ENCODE measurements around the gene RAB11A.
A peak's percentile ranks its signal among the peaks of the same experiment; 100 is the strongest.

RAB11A gene

DNA sequence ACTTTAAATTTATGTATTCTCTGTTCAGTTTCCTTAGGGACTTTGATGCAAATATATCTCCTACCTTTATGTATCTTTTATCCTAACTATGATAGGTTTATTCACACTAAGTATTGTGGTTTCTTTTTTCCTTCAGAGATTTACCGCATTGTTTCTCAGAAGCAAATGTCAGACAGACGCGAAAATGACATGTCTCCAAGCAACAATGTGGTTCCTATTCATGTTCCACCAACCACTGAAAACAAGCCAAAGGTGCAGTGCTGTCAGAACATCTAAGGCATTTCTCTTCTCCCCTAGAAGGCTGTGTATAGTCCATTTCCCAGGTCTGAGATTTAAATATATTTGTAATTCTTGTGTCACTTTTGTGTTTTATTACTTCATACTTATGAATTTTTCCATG is 18.3 kb downstream of the RAB11A start:
- no peak for DNase-seq (ENCODE audit: low read depth)

DNA sequence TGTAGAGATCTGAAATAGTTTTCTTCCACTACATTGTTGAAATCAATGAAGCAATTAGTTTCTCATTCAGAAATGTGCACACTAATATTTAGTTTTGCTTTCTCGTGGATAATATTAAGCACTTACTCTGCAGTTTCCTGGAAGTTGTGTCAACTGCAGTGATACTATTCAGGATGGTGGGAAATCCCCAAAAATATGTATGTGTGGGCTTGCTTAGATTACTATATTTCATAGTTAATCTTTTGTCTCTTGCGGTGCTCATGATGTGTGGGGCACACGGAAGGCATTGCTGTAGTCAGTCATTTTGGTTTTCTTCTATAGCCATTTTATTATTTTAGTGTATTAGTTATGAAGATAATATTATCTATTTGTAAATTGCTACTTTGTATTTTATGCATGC is 19.7 kb downstream of the RAB11A start:
- DNase-seq (ENCODE audit: low read depth), result no peak

DNA sequence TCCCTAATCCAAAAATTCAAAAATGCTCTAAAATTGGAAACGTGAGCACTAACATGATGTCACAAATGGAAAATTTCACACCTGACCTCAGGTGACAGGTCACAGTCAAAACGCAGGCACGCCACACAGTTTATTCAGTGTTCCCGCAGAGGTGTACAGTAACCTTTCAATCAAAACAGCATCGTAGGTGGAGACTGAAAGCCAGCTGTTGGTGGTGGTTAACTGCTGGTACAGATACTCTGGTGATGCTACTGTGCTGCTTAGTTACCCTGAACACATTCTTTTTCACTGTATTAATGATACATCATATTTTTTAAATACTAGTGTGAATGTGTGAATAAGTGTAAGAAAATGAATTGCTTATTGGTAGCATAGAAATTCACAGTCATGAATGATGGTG is 23.8 kb downstream of the RAB11A start:
- no peak for DNase-seq (ENCODE audit: low read depth)

DNA sequence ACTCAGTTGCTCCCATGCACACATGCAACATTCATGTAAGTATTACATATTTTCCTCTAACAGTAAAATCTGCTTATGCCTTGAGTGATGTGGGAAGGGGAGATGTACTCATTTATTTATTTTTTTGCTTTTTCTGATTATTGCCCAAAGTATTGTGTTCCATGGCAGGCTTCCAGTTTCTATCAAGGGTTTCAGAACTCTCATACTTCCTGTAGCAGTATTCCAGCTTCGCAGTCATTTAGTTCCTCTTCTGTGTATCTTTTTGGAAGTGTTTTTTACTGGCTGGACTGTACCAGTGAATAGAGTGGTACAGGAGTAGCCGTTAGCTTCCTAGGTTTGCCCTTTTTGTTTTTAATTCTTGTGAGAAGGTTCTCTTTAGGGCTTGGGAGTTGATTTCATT is 26.9 kb downstream of the RAB11A start:
- DNase-seq (ENCODE audit: low read depth), result no peak

DNA sequence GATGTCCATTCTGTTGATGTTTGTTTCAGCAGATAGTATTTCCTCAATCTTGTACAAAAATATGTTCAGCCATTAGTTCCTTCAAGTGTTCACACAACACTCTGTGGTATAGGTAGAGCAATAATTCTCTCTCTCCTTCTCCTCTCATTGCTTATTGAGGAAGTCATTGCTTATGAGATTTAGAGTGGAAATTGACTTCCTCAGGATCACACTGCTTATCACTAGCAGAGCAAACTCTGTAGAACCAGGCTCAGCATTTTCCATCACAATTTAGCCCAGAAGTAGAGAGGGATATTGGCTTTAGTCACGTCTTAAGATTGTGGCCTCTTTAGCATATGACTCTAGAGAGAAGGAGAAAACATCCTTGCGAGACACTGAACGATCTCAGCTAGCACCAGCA is 31.2 kb downstream of the RAB11A start:
- no peak for DNase-seq (ENCODE audit: low read depth)

DNA sequence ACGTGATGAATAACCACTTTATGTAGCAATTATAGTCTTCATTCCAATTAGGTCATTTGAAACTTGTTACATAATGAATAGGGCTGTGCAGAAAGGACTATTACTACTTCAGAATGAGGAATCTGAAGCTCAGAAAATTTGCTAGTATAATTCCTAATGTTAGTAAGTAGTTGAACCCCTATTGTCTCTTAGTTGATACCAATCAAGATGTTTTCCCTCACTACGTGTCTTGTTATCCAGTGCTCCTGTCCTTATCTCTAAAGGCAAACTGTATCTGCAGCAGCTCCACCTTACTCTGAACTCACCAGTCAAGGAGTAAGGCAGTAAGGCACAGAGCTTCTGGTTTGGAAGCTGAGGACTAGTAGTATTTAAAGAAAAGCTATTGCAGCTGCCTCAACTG is 32.0 kb downstream of the RAB11A start:
- DNase-seq (ENCODE audit: low read depth), result no peak

DNA sequence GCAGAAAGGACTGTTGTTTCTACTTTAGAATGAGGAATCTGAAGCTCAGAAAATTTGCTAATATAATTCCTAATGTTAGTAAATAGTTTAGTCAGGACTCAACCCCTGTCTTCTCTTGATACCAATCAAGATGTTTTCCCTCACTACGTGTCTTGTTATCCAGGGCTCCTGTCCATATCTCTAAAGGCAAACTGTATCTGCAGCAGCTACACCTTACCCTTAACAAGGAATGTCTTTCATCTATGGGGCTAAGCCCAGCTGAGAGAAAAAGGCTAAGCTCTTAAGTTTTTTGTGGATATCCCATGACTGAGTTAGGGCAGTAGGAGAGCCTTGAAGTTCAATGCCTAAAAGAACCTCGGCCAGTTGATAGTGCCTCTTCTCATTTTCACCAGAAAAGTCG is 32.5 kb downstream of the RAB11A start:
- no peak for DNase-seq (ENCODE audit: low read depth)

DNA sequence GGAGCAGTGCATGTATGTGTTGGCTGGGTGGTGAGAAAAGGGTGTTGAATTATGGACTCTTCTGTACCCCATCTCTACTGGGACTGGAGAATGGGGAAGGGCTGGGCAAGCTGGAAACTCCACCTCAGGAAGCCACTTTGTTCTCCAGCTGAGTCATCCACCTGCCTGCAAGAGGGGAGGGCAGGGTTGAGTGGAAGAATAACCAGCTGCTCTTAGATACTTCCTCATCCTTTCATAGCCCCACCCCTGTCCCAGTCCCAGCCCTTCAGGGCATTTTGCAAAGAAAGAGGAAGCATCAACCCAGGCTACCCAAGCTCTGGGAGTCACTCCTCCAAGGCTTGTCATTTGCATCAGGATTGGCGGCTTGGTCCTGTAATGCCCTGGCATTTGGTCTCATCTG is 33.1 kb downstream of the RAB11A start:
- DNase-seq (ENCODE audit: low read depth), result no peak

DNA sequence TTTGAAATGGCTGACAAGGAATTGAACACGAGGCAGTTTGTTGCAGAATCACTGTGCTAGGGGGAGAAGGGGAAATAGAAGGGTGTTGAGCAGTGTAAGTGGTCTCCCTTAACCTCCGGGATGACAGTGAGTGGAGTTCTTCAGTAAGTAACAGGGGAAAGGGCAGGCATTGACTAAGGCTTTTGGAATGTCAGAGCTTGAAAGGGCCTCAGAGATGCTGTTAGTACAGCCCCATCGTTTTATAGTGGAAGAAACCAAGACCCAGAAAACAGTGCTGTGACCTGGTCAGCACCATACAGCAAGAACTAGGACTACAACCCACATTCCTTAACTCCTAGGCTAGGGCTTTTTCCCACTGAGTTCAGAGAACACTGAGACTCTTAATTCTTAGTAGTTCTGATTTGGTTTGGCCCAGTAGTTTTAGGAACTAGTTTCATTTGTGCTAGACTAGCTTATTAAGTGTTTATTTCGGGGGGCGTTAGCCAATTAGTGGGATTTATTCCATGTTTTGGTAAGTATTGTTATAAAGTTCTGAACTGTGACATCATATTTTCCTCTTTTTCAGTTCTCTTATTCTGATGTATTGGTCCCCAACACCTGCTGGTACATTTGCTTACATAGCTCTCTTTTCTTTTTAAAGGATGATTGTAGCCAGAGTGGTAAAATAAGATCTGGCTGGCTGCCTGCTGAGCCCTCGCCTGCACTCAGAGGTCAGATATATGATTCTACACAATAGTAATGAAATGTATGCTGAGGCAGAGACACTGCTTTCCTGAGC is 34.2 kb downstream of the RAB11A start:
- no peak for DNase-seq (ENCODE audit: low read depth)

DNA sequence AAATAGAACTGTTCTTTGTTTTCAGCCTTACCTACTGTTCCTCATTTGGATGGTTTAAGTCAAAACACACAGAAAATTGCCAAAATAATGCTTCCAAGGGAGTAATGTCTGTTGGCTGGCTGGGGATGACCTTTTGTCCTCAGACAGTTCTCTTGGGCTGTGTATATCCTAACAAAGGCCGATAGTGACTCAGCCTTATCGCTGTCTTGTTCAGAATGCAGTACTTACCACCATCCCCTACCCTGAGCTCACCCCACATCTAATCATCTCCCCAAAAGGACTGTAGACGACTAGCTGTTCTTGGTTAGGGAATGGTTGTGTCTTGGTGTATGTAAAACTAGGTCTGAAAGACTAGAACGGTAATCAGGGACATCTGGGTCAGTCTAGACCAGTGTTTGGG is 35.0 kb downstream of the RAB11A start:
- DNase-seq (ENCODE audit: low read depth), result no peak

DNA sequence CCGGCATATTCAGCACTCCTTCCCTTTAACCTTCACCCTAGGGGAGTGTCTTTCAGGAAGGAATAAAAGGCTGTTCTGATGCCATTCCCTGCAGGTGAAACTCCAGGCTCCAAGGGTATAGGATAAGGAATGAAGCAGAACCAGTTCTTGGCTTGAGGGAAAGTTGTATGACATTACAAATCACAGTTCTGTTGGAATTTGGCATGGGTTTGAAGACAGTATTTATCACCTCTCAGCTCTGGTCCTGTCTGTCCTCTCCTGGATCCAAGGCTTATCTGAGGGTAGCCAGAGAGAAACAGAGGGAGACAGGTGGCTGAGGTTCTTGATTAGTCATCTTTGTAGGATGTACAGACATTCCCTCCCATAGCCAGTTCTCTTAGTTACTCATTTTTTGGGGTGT is 37.1 kb downstream of the RAB11A start:
- DNase-seq (ENCODE audit: low read depth), result no peak

DNA sequence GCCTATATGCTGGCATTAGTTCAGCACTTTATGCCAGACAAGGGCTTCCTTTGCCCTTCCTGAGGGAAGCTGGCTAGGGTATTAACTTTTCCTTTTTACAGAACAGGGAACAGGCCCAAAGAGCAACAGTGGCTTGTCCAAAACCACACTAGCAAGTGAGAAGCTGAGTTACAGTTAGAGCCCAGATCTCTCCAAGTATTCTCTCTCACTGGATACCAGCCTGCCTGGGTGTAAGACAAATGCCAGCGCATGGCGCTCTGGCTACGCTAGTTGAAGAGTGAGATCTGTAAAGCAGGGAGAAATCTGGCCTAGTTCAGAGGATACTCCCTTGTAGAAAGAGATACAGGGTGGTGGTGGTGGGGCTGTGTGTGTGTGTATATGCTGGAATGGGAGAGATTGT is 38.4 kb downstream of the RAB11A start:
- DNase-seq (ENCODE audit: low read depth), result no peak

DNA sequence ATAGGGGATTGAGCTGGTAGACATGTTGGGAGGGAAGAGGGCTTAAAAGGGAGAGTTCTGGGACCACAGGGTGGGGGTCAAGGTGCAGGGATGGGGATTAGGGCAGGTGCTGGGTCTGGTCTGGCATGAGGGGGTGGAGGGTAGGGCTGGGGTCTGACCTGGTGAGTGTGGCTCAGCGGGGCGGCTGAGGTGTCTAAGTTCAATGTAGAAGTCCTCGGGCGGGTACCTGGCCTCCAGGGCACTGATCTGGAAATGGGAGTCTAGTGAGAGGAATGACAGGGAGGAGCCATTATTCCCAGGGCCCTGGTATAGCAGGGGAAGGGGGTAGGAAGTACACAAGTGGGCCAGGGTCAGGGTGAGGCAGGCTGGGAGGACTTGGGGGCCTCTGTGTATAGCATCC is 39.6 kb downstream of the RAB11A start:
- no peak for DNase-seq (ENCODE audit: low read depth)

DNA sequence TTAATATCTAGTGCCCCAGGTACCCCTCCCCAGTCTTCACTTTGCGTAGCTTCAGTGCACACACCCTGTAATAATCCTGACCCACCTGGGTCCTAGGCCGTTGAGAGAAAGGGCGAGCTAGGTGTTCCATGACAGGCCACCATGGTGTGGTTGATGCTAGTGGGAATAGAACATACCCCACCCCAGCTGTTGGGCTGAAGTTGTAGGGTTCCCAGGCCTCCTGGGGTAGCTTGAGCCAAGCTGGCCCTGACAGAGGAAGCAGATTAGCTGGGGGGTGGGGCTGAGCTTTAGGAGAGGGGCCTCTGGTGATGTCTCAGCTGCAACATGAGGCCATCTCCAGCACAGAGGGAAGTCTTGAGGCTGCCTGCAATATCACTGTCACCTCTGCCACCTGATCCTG is 40.5 kb downstream of the RAB11A start:
- no peak for DNase-seq (ENCODE audit: low read depth)

DNA sequence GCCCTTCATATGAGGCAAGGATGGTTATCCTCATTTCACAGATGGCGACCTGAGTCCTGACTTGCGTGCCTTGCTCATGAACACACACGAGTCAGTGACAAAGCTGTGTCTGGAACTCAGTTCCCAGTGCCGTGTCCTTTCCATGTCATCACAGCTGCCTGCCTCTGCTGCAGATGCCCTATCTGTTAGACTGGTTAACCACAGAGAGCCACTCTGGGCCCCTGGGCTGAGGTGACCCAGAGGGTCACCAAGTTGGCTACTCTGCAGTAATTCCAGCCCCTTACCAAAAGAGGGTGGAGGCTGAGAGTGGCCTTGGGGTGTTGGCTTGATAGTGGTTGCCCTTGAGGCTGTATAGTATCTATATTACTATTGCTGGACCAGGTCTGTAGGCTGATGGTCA is 41.0 kb downstream of the RAB11A start:
- DNase-seq (ENCODE audit: low read depth), result no peak

DNA sequence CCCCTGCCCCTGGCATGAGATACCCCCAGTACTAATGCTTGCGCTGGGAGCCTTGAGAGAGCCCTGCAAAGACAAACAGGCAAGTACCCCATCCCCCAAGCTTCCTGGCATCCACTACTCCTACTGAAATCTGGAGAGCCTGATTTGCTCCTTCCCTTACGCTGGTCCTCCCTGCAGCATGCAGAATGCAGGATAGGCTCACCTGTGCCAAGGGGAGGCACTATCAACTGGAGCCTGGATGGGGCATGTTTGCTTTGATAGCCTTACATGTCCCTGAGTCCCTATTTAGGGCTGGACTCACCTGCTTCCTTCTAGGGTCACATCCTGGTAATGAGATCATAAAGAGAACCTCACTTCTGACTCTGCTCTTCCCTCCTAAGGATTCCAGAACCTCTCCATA is 42.9 kb downstream of the RAB11A start:
- DNase-seq (ENCODE audit: low read depth), result no peak

DNA sequence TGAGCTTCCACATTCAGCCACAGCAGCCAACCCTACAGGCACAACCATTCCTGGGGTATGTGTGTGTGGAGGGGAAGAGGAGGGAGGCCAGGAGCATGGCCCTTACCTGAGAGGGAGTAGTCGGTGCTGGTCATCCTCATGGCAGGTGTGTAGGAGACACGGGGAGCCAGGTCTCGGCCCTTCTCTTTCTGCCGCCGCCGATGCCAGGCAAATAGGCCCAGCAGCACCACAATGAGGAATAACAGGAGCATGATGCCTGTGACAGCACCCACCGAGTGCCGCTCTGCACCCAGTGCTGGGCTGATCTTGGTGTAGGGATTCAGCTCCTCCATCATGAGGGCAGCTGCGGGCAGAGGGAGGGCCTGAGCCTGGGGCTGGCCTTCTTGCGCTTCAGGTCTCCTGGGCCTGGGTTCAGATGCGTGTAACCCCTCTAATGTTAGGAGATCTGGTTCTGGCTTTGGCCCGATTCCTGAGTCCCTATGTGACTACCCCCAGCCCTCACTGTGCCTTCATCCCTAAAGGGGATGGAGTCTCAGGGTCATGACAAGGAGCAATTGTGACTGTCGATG is 44.4 kb downstream of the RAB11A start:
- DNase-seq (ENCODE audit: low read depth), result no peak

DNA sequence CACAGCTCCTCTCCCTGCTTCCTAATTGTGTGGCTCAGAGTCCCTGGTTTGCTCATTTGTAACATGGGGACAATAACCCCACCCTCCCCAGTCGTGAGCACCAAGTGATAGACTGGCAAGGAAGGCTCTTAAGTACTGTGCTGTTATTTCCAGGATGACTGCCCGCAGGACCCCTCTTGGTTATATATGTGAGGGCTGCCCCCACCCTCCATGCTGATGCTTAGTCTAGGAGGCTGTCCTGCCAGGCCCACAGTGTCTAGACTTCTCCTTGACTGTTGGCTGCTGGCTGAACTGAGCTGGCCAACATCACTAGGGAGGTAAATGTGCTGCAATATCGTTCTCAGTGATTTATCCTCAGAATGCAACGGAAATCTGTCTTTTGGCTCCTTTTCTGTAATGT is 45.1 kb downstream of the RAB11A start:
- DNase-seq (ENCODE audit: low read depth), result no peak

DNA sequence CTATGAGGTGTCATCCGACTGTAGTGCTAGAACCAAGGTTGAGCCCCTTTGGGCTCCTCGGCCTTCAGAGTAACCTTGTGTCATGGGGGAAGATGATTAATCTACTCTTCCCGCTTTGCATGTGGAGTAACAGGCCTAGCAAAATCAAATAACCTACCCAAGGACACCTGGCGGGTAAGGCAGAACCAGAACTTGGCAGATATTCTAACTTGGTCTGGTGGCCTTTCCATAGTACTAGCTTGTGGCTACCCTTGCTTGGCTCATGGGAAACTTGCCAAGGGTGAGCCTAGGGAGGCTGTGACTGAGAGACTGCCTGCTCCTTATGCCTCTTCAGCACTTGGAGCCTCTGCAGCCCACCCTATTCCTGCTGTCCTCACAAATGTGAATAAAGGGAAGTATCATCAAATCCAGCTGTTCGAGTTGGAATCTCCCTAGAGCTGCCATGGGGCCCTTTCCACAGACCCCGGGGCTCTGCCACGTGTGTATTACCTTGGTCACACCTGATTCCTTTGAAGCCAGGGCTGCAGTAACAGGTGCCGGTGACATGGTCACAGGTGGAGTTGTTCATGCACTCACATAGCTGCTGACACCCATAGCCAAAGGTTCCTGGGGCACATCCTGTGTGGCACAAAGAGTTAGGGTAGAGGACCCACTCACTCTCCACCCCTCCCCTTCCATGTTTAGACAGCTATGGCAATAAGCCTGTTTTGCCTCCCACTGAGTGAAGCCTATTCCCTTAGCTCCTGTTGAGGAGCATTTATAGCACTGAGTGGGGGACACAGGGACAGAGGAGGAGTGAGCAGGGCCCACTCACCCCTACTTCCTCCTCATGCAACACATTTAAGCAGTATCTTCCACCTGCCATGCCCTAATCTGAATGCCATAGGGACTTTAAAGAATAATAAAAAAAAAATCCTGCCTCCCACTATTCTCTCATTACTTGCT is 46.0 kb downstream of the RAB11A start:
- no peak for DNase-seq (ENCODE audit: low read depth)

DNA sequence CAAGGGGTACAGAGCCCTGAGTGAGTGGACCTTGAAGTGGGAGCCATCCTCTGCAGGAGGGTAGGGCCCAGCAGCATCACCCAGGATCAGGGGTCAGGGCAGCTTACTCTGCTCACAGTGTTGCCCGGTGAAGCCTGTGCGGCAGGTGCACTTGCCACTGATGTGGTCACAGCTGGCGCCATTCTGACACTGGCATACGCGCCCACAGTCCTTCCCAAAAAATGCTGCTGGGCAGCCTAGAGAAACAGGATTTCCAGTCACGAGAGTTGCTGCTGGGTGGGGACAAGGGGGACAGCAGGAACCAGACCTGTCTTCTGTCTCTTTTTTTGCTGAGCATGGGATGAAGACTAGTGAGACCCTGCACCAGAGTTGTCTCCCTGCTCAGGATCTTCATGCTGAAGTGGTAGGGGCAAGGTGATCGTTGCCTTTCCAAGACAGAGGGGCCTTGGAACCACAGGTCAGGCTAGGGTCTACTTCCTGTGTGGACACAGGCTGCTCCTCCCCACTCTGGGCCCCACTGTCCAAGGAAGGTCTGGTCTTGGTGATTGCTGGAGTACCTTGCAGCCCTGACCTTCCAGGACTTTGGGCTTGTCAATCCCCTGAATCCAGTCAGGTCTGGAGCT is 46.9 kb downstream of the RAB11A start:
- no peak for DNase-seq (ENCODE audit: low read depth)

DNA sequence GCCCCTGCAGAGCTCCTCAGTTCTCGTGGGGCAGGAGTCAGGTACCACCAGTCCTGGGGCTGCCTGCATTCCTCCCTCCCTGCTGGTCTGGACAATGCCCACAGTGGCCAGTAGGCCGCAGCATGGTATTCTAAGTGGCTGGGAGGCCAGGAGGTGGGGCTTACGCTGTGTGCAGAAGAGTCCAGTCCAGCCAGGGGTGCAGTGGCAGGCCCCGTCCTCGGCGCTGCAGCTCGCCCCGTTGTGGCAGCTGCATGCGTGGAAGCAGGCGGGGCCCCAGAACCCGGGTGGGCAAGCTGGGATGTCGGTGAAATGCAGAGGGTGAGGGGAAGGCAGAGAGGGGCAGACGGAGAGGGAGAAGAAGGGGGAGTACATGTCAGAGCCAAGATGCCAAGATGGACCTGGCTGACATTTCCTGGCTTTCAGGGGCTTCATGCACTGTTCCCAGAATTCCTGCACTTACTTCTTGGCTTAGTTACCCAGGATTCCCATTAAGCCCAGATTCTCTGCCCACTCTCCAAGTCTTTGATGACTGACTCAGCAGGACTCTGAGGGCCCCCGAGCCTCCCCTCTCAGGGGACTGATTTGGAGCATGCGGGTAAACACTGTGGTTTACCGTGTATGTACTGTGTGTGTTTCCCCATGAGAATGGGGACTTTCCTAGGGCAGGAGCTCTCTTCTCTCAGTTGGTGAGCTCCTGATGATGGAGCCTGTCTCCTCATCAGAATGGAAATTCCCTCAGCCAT is 47.5 kb downstream of the RAB11A start:
- DNase-seq (ENCODE audit: low read depth), result peak; percentile 17

DNA sequence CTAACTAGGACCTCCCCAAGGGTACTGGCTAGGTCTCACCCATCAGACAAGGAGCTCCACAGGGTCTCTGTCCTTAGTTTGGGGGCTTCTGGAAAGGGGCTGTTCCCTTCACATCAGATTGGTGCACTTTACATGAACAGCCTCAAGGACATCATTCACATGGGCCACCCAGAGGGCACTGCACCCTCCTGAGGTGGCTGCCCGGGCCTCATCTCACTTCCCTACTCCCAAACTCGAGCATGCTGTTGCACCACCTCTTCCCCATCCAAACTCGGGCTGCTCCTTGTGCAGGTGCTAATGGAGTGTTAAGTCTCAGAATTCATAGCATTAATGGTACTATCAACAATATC is 48.1 kb downstream of the RAB11A start:
- DNase-seq (ENCODE audit: low read depth), result no peak

All from activated T-helper 9 cell treated with anti-CD3 and anti-CD28 coated beads, Interleukin-2, amount 50 U/mL, for 16 hours (primary cell).